Dermis blood vessel endothelial cell (primary cell): ENCODE data around the gene TCEA3. TPM values are rescaled to one million over a fixed set of nuclear protein-coding genes. Genes with fewer than 3 reads are reported as not detected.

ENCODE experiments used
- DNase-seq: peaks from one replicate; pipeline ENCODE4 v3.0.0; 2010
- total RNA-seq: library from RNA; depleted of rRNA; stranded (reverse); fragments of >200 nt; gene quantifications from 2 replicates; pipeline ENCODE4 v1.2.3, GENCODE V29; 2014

Gene TCEA3
- total RNA-seq, 1 donor from 2014 or later, result 1.7 TPM

GRCh38 chr1:23446661-23447310 lies 22.2 kb upstream of the TCEA3 start:
- DNase-seq, result no peak

- DNase-seq, result no peak
Observed at GRCh38 chr1:23444596-23445390, 20.2 kb upstream of the TCEA3 start.

GRCh38 chr1:23444104-23444533 lies 19.6 kb upstream of the TCEA3 start:
- DNase-seq, result no peak

- no peak for DNase-seq
Observed at GRCh38 chr1:23442751-23443150, 18.2 kb upstream of the TCEA3 start.

- DNase-seq, result no peak
Observed at GRCh38 chr1:23441446-23442148, 17.0 kb upstream of the TCEA3 start.

- DNase-seq, result no peak
Observed at GRCh38 chr1:23438545-23438944, 14.0 kb upstream of the TCEA3 start.

- no peak for DNase-seq
Observed at GRCh38 chr1:23437355-23437664, 12.8 kb upstream of the TCEA3 start.

GRCh38 chr1:23436520-23437354 lies 12.2 kb upstream of the TCEA3 start:
- DNase-seq, result no peak

- no peak for DNase-seq
Observed at GRCh38 chr1:23434260-23434775, 9.8 kb upstream of the TCEA3 start.

- DNase-seq, result no peak
Observed at GRCh38 chr1:23433122-23433521, 8.6 kb upstream of the TCEA3 start.

- no peak for DNase-seq
Observed at GRCh38 chr1:23431431-23431830, 6.9 kb upstream of the TCEA3 start.

GRCh38 chr1:23430803-23431202 lies 6.3 kb upstream of the TCEA3 start:
- no peak for DNase-seq

- no peak for DNase-seq
Observed at GRCh38 chr1:23428136-23428905, 3.8 kb upstream of the TCEA3 start.

- no peak for DNase-seq
Observed at GRCh38 chr1:23427550-23427949, 3.0 kb upstream of the TCEA3 start.

GRCh38 chr1:23426828-23427227 lies 2.3 kb upstream of the TCEA3 start:
- DNase-seq, result no peak

- DNase-seq, result no peak
Observed at GRCh38 chr1:23425193-23425494, 596 bp upstream of the TCEA3 start.

- DNase-seq, result no peak
Observed at GRCh38 chr1:23423415-23424292, 894 bp downstream of the TCEA3 start.

- DNase-seq, result no peak
Observed at GRCh38 chr1:23422941-23423340, 1.6 kb downstream of the TCEA3 start.

GRCh38 chr1:23422241-23422877 lies 2.2 kb downstream of the TCEA3 start:
- DNase-seq, result peak; percentile 58

- DNase-seq, result peak; percentile 43
Observed at GRCh38 chr1:23421753-23422240, 2.8 kb downstream of the TCEA3 start.
